H1 (cell line): ENCODE data around the gene PNMA8C. TPM values are rescaled to one million over a fixed set of nuclear protein-coding genes. Genes with fewer than 3 reads are reported as not detected.

Experiments used
- CEBPB ChIP-seq: IDR thresholded peaks from 2 replicates; pipeline ENCODE4 v1.6.1; 2012; ENCODE audit warnings: low read depth, low read length
- PHF8 ChIP-seq: fragments of 200-600 bp; sonication (generic); conservative IDR thresholded peaks from 2 replicates; pipeline ENCODE4 v1.7.1; 2012; ENCODE audit warnings: low read depth, mild to moderate bottlenecking, inconsistent platforms, low read length, moderate library complexity
- TAF1 ChIP-seq: IDR thresholded peaks from 2 replicates; pipeline ENCODE4 v1.6.1; 2011; ENCODE audit warnings: mild to moderate bottlenecking, low read depth, low read length
- polyA plus RNA-seq, 7 experiments: library from polyadenylated mRNA; depleted of rRNA in 3 of 7; stranded (reverse) in 5 of 7; unstranded in 2 of 7; fragments of >200 nt in 5 of 7; fragments of 200-250 nt in 2 of 7; gene quantifications; 1 replicate in 5 of 7; 2 replicates in 1 of 7; 4 replicates in 1 of 7; pipeline versions ENCODE4 v1.2.1 to v1.2.3, GENCODE V29; 2011 to 2013; ENCODE audit warnings: missing spikeins in 2 of 7, mixed read lengths in 2 of 7
- total RNA-seq: library from RNA; stranded (reverse); fragmentation: NEBNext Ultra II Directional; extraction: Animal tissue kit (Norgen Biotek cat#: 25700); gene quantifications from 2 replicates; pipeline ENCODE4 v1.2.1, GENCODE V29; 2021
- TF ChIP-seq, protein P1 (sequence below): fragments of 300-600 bp; sonication (generic); IDR thresholded peaks from 2 replicates; pipeline ENCODE4 v1.7.1; 2012; ENCODE audit warnings: low read length, moderate library complexity, mild to moderate bottlenecking, inconsistent platforms; ENCODE audit not compliant: insufficient replicate concordance

Gene PNMA8C
- total and polyA plus RNA-seq, 2 of the 8 experiments (the other 6 are each of a cell fraction or from before 2014, with no cell fraction given): 0.53 to 1.8 TPM

DNA sequence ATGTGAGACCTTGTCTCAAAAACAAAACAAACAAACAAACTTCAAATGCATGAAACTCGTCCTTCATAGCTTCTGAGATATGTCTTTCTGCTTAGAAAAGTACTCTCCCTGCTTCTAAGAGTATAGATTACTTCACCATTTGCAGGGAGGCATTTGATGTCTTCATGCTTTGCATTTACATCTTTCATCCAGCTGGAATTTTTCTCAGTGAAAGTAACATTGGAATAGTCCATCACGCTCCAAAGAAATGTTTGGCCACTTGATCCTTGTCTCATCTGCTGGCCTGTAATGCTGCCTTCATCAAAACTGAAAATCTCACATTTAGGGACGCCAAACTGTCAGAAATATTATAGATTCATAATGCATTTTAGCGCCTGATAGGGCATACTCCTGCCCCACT, 23.4 kb upstream of the PNMA8C start (continued):
- no peak for TF ChIP-seq PHF8
- TF ChIP-seq, protein P1, sequence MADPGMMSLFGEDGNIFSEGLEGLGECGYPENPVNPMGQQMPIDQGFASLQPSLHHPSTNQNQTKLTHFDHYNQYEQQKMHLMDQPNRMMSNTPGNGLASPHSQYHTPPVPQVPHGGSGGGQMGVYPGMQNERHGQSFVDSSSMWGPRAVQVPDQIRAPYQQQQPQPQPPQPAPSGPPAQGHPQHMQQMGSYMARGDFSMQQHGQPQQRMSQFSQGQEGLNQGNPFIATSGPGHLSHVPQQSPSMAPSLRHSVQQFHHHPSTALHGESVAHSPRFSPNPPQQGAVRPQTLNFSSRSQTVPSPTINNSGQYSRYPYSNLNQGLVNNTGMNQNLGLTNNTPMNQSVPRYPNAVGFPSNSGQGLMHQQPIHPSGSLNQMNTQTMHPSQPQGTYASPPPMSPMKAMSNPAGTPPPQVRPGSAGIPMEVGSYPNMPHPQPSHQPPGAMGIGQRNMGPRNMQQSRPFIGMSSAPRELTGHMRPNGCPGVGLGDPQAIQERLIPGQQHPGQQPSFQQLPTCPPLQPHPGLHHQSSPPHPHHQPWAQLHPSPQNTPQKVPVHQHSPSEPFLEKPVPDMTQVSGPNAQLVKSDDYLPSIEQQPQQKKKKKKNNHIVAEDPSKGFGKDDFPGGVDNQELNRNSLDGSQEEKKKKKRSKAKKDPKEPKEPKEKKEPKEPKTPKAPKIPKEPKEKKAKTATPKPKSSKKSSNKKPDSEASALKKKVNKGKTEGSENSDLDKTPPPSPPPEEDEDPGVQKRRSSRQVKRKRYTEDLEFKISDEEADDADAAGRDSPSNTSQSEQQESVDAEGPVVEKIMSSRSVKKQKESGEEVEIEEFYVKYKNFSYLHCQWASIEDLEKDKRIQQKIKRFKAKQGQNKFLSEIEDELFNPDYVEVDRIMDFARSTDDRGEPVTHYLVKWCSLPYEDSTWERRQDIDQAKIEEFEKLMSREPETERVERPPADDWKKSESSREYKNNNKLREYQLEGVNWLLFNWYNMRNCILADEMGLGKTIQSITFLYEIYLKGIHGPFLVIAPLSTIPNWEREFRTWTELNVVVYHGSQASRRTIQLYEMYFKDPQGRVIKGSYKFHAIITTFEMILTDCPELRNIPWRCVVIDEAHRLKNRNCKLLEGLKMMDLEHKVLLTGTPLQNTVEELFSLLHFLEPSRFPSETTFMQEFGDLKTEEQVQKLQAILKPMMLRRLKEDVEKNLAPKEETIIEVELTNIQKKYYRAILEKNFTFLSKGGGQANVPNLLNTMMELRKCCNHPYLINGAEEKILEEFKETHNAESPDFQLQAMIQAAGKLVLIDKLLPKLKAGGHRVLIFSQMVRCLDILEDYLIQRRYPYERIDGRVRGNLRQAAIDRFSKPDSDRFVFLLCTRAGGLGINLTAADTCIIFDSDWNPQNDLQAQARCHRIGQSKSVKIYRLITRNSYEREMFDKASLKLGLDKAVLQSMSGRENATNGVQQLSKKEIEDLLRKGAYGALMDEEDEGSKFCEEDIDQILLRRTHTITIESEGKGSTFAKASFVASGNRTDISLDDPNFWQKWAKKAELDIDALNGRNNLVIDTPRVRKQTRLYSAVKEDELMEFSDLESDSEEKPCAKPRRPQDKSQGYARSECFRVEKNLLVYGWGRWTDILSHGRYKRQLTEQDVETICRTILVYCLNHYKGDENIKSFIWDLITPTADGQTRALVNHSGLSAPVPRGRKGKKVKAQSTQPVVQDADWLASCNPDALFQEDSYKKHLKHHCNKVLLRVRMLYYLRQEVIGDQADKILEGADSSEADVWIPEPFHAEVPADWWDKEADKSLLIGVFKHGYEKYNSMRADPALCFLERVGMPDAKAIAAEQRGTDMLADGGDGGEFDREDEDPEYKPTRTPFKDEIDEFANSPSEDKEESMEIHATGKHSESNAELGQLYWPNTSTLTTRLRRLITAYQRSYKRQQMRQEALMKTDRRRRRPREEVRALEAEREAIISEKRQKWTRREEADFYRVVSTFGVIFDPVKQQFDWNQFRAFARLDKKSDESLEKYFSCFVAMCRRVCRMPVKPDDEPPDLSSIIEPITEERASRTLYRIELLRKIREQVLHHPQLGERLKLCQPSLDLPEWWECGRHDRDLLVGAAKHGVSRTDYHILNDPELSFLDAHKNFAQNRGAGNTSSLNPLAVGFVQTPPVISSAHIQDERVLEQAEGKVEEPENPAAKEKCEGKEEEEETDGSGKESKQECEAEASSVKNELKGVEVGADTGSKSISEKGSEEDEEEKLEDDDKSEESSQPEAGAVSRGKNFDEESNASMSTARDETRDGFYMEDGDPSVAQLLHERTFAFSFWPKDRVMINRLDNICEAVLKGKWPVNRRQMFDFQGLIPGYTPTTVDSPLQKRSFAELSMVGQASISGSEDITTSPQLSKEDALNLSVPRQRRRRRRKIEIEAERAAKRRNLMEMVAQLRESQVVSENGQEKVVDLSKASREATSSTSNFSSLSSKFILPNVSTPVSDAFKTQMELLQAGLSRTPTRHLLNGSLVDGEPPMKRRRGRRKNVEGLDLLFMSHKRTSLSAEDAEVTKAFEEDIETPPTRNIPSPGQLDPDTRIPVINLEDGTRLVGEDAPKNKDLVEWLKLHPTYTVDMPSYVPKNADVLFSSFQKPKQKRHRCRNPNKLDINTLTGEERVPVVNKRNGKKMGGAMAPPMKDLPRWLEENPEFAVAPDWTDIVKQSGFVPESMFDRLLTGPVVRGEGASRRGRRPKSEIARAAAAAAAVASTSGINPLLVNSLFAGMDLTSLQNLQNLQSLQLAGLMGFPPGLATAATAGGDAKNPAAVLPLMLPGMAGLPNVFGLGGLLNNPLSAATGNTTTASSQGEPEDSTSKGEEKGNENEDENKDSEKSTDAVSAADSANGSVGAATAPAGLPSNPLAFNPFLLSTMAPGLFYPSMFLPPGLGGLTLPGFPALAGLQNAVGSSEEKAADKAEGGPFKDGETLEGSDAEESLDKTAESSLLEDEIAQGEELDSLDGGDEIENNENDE: no peak
- TF ChIP-seq TAF1: no peak
- no peak for TF ChIP-seq CEBPB
